IPS-NIHi11 (cell line): ENCODE results near the gene OLFML2B.

ENCODE experiments used
- DNase-seq: peaks from one replicate; pipeline ENCODE4 v3.0.0; 2012; ENCODE audit warnings: mixed read lengths, low spot score

The OLFML2B gene

GRCh38 chr1:161945306-161946060, 78.2 kb downstream of the OLFML2B start:
- DNase-seq = no peak

GRCh38 chr1:161944381-161944780, 79.3 kb downstream of the OLFML2B start:
- DNase-seq = no peak

- DNase-seq = no peak
Measured at GRCh38 chr1:161943737-161944136, 79.9 kb downstream of the OLFML2B start.

GRCh38 chr1:161941726-161942436, 81.8 kb downstream of the OLFML2B start:
- DNase-seq = no peak

- no peak for DNase-seq
Measured at GRCh38 chr1:161940866-161941591, 82.6 kb downstream of the OLFML2B start.

- DNase-seq = no peak
Measured at GRCh38 chr1:161936786-161937185, 86.9 kb downstream of the OLFML2B start.

GRCh38 chr1:161935264-161935663, 88.4 kb downstream of the OLFML2B start:
- DNase-seq = no peak

- DNase-seq = no peak
Measured at GRCh38 chr1:161933592-161934588, 89.8 kb downstream of the OLFML2B start.
